Ascending aorta (tissue), 2 donors: ENCODE measurements around the gene TMEM271. TPM values are rescaled to one million over a fixed set of nuclear protein-coding genes. Genes with fewer than 3 reads are reported as not detected.

ENCODE experiments used
- DNase-seq, 2 donors: peaks; one replicate each; pipeline ENCODE4 v3.0.0-alpha.2; 2019; ENCODE audit warnings: low spot score in 2 of 2
- H3K27ac ChIP-seq, 2 donors: fragments of 200-600 bp; sonication (generic); one replicate each; pipeline ENCODE4 v1.5.1; 2016 to 2017; ENCODE audit warnings: mild to moderate bottlenecking in 1 of 2
- H3K27me3 ChIP-seq: fragments of 200-600 bp; sonication (generic); one replicate; pipeline ENCODE4 v1.5.1; 2017
- H3K36me3 ChIP-seq, 2 donors: fragments of 200-600 bp; sonication (generic); one replicate each; pipeline ENCODE4 v1.5.1; 2016
- H3K4me1 ChIP-seq, 2 donors: fragments of 200-600 bp; sonication (generic); one replicate each; pipeline ENCODE4 v1.5.1; 2016 to 2017; ENCODE audit warnings: mild to moderate bottlenecking in 1 of 2
- H3K4me3 ChIP-seq, 2 donors: fragments of 200-600 bp; sonication (generic); one replicate each; pipeline ENCODE4 v1.5.1; 2016 to 2017; ENCODE audit warnings: mild to moderate bottlenecking in 1 of 2
- H3K9me3 ChIP-seq, 2 donors: fragments of 200-600 bp; sonication (generic); one replicate each; pipeline ENCODE4 v1.5.1; 2016
- intact Hi-C: fragments of 100-400 bp; cut with DNase I; formaldehyde crosslinking; loops from one replicate; pipeline ENCODE4 v1.15.1; 2023
- total RNA-seq: library from RNA; depleted of rRNA; stranded (reverse); fragments of >200 nt; gene quantifications from one replicate; pipeline ENCODE4 v1.1.0, GENCODE V29; 2016
- TF ChIP-seq, protein P1 (sequence below), 3 experiments: fragments of 200-600 bp in 2 of 3; fragments of 450-650 bp in 1 of 3; sonication (generic) in 2 of 3; IDR thresholded peaks; one replicate each; pipeline ENCODE4 v1.5.1; 2016 to 2019; ENCODE audit warnings: antibody characterized with exemption in 3 of 3, mild to moderate bottlenecking in 1 of 3, moderate library complexity in 1 of 3

TMEM271 gene
- total RNA-seq, 1 donor from 2014 or later, result not detected

DNA sequence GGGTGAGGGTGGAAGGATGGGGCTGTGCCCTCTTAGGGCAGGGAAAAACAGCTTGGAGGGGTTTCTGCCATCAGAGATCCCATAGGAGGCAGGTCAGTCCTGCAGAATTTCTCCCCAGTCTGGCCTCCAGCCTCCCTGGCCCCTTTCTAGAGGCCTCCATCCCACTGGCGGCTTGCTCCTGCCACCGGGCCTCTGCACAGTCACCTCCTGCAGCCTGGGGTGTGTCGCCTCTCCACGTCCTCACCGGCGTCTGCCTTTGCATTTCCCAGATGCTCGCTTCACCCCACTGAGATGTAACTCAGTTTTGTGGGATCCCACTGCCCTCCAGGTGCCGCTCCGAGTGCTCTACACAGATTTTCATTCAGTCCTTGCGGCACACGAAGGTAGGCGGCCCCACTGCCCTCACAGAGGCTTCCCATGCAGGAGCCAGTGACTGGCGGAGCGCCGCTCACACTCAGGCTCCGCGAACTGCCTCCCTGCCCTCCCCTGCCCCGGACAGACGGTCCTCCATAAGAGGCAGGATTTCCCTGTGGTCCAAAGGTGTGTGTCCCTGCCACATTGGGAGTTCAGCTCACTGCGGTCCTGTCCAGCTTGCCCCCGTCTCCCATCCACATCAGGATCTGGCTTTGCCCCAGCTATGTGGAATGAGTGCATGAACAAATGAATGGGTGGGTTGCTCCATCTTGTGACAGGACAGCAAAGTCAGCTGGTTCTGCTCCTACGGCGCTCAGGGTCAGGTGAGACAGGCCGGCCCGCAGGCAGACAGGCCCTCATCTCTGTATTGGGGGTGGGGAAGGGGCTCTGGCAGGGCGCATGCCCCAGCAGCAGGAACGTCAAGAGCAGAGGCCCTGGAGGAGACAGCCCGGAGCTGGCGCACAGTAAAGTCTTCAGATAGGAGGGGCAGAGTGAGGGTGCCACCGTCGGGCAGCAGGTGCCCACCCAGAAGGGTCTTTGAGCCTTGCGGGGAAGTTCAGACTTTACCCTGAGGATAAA is 2.7 kb upstream of the TMEM271 start:
- no peaks in the 10 kb centered on the region for H3K36me3 ChIP-seq
- peaks cover 0 to 4% of the 10 kb centered on the region in 2 donors for H3K9me3 ChIP-seq
- DNase-seq, result no peak
- peaks cover 10% of the 10 kb centered on the region for H3K27me3 ChIP-seq
- TF ChIP-seq, protein P1, sequence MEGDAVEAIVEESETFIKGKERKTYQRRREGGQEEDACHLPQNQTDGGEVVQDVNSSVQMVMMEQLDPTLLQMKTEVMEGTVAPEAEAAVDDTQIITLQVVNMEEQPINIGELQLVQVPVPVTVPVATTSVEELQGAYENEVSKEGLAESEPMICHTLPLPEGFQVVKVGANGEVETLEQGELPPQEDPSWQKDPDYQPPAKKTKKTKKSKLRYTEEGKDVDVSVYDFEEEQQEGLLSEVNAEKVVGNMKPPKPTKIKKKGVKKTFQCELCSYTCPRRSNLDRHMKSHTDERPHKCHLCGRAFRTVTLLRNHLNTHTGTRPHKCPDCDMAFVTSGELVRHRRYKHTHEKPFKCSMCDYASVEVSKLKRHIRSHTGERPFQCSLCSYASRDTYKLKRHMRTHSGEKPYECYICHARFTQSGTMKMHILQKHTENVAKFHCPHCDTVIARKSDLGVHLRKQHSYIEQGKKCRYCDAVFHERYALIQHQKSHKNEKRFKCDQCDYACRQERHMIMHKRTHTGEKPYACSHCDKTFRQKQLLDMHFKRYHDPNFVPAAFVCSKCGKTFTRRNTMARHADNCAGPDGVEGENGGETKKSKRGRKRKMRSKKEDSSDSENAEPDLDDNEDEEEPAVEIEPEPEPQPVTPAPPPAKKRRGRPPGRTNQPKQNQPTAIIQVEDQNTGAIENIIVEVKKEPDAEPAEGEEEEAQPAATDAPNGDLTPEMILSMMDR (IDR thresholded peaks at IDR 0.05), result no peak
- no peaks in the 10 kb centered on the region for H3K4me1 ChIP-seq
- intact Hi-C loops, result no loop called here
- H3K4me3 ChIP-seq, result no peak overlapping the region
- H3K27ac ChIP-seq, result no peak overlapping the region

DNA sequence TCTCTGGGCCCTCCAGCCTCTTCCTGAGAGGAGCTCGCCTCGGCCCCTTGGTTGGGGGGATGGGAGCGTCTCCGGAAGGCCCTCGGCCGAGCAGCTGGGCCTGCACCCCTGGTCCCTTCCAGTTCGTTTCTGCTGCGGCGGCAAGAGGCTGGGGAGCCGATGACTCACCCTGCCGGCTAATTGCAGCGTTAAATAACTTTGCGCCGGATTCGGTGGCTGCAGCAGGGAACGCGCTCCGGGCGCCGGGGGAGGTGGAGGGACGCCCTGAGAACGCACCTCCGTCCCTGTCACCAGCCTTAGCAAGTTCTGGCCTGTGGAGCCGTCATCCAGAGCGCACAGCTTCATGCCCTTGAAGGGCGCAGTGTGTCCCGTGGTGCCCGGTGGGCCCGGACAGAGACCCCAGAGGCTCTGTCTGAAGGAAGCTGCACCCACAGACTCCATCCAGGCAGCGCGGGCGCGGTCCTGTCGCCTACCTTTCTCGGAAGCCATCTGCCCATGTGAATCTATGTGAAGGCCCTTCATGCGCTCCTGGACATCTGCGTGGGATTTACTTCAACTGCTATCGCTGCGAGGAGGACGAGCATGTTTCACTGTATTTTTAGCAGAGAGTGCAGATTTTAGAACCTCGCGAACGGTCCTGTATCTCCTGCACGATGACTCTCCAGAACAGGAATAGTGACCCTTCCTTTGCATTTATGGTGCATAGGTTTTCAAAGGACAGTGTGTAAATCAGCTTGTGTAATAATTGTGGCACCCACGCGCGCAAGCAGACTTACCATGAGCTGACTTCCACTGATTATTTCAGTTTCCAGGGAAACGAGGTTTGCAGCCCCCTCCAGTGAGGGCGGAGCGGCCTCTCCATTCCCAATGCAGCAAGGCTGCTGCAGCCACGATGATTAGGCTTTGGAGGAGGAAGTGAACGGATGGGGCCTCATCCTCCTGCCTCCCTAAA is 1.7 kb upstream of the TMEM271 start:
- intact Hi-C loops, result no loop called here
- DNase-seq, result no peak
- H3K4me3 ChIP-seq, result no peak overlapping the region

DNA sequence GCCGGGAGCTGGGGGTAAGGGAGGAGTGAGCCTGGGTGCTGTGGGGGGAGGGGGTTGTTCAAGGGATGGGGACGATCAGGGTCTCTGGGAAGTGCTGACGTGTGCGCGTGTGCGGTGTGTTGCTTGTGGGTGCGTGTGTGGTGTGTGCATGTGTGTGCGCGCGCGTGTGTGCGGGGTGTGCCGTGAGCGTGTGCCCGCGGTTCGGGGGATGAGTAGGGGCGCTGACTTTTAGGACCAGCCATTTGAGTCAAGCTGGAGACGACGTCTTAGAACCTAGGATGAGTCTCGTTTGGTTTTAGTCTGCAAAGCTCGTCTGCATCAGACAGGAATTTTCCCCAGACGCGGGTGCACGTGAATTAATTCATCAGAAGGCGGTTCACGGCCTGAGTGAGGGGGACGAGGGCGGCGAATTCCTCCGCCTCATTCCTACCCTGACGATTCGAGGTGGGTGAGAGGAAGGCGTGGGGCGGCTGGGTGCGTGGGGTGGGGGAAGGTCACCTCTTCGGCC is 950 bp upstream of the TMEM271 start:
- TF ChIP-seq, protein P1 (IDR thresholded peaks at IDR 0.05), result no peak
- Histone ChIP-seq H3K9me3 (no peaks in the 10 kb centered on the region), H3K36me3 (no peaks in the 10 kb centered on the region), H3K4me1 (no peaks in the 10 kb centered on the region), H3K27ac (no peak overlapping the region), H3K27me3 (peaks cover 10% of the 10 kb centered on the region), H3K4me3 (no peak overlapping the region)
- no peak for DNase-seq
- intact Hi-C loops, result no loop called here

More for the DNA sequence above, 1.7 kb upstream of the TMEM271 start:
- Histone ChIP-seq H3K9me3 (no peaks in the 10 kb centered on the region), H3K4me1 (no peaks in the 10 kb centered on the region), H3K27ac (no peak overlapping the region), H3K27me3 (peaks cover 10% of the 10 kb centered on the region), H3K36me3 (no peaks in the 10 kb centered on the region)
- TF ChIP-seq, protein P1 (IDR thresholded peaks at IDR 0.05), result no peak

DNA sequence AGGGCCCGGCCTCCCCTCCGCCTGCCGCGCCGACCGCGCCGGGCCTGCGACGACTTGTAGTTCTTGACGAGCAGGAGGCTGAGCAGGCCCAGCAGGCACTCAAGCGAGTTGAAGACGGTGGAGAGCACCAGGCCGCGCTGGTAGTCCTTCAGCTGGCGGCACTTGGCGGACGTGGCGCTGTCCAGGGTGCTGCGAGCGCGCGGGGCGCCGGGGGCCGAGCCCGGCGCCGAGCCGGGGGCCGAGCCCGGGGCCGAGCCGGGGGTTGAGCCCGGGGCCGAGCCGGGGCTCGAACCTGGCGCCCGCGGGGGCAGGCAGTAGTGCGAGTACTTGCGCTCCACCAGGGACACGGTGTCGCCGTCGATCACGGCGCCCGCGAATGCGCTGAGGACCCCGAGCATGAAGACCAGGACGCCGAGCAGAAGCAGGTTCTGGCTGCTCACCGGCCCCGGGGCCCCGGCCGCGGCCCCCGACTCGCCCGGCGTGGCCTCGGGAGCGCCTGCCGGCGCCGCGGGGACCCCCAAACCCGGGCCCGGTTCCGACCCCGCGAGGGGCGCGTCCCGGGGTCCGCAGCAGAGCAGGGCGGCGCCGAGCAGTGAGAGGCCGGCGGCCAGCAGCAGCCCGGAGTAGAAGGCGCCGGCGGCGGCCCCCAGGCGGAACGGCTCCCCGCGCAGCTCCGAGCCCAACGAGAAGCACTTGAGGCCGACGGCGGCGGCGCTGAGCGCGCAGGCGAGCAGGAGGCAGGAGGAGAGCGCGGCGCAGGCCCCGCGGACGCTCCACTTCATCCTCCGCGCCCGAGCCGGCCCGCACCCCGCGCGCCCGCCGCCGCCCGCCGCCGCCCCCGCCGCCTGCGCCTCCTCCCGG is 584 bp downstream of the TMEM271 start:
- no peak for DNase-seq
- Histone ChIP-seq H3K4me3 (no peak overlapping the region), H3K27ac (no peak overlapping the region), H3K36me3 (no peaks in the 10 kb centered on the region), H3K9me3 (no peaks in the 10 kb centered on the region), H3K27me3 (peaks cover 10% of the 10 kb centered on the region), H3K4me1 (no peaks in the 10 kb centered on the region)
- intact Hi-C loops, result no loop called here
- TF ChIP-seq, protein P1 (IDR thresholded peaks at IDR 0.05), result no peak
